ENCODE results near the gene MYLK. TPM values are rescaled to one million over a fixed set of nuclear protein-coding genes. Genes with fewer than 3 reads are reported as not detected.

Gene MYLK
- total RNA-seq, 1 donor from 2014 or later = 10.1 TPM

DNA sequence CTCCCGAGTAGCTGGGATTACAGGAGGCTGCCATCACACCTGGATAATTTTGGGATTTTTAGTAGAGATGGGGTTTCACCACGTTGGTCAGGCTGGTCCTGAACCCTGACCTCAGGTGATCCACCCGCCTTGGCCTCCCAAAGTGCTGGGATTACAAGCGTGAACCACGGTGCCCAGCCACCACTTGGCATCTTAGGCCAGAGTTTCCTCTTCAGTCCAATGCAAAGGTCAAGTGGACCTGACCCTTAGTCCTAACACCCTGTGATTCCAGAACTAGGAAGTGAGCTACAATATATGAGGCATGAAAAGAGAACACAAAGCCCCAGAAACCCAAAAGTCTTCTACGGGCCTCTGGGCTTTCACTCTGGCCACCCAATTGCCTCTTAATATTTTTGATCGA, 5.3 kb downstream of the MYLK start:
- no peak for ATAC-seq
- intact Hi-C loops (cut with DNase I) = no loop called here

DNA sequence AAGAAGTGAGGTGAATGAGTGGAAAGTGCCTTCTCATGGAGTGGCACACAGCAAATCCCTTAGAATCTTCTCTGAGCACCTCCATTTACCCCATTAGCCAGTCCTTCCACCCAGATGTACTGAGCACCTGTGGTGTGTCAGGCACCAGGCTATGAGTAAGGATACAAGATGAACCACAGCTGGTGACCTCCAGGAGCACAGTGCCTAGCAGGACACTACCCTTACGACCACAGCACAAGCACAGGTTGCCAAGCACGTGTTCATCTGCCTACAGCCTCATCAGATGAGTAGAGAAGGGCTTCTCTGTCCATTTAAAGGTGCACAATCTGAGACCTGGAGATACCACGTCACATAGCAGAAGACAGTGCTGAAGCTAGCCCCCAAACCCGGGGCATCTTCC, 6.2 kb downstream of the MYLK start:
- no peak for DNase-seq (ENCODE audit: missing footprints)
- intact Hi-C loops (cut with DNase I) = no loop called here
- no peak for ATAC-seq

More for the DNA sequence above, 5.3 kb downstream of the MYLK start:
- DNase-seq (ENCODE audit: missing footprints) = no peak

DNA sequence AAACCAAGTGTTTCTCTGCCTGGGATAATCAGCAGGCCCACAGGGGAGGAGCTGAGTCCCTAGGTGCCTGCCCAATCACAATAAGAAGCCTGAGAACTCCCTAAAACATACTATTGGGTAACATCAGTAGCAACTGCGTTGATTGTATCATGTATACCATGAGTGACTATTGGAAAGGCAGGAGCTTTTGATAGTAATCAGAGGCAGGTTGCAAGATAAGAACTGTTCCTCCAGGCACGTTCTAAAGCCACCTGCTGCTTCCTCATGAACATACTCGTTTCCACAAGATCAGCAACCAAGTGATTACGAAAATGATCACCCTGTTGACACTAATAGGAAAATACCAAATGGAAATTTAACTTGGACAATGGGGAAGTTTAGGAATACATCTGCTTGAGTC, 6.7 kb downstream of the MYLK start:
- ATAC-seq = no peak
- intact Hi-C loops (cut with DNase I) = no loop called here

DNA sequence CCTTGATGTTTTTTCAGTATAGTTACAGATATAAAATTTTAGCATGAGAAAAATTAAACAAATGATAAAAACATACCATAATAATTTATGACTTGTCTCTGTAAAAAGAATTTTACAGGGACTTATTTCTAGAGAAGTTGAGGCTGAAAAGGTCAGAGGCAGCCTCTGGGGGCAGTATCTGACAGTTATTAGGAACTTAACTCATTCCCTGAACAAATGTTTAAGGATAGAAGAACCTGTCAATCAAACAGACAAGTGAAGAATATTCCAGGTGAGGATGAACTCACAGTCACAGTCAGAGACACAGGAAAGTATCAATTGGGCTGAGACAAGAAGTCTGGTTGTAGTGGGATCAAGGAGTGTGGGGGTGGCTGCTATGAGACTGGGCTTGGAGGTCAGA, 7.3 kb downstream of the MYLK start:
- ATAC-seq = no peak
- intact Hi-C loops (cut with DNase I) = no loop called here
- DNase-seq (ENCODE audit: missing footprints) = no peak

More for the DNA sequence above, 6.7 kb downstream of the MYLK start:
- DNase-seq (ENCODE audit: missing footprints) = no peak

DNA sequence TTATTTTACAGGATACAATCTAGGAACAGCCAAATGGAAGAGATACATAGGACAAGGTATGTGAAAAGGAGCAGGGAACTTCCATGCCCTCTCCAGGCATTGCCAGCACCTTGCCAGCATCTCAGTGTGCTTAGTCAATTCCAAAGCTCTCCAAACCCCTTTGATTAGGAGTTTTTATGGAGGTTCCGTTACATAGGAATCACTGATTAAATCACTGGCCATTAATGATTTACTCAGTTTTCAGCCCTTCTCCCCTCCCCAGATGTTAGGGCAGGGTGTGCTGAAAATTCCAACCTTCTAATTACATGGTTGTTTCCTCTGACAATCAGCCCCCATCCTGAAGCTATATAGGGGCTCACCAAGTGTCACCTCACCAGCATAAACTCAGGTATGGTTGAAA, 11.5 kb downstream of the MYLK start:
- ATAC-seq (no peak), DNase-seq (ENCODE audit: missing footprints) (no peak)
- intact Hi-C loops (cut with DNase I) = no loop called here

DNA sequence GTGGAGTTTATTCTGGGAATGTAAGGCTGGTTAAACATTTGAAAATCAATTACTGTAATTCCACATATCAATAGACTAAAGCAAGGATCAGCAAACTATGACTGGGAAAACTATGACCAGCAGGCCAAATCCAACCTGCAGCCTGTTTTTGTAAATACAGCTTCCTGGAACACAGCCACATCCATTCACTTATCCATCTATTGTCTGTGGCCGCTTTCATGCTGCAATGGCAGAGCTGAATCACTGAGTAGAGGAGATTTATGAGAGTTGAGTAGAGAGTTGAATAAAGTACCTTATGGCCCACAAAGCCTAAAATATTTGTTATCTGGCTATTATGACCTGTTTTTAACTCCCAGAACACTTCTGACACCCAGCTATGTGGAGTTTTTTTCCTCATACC, 12.2 kb downstream of the MYLK start:
- DNase-seq (ENCODE audit: missing footprints) (no peak), ATAC-seq (no peak)
- intact Hi-C loops (cut with DNase I) = no loop called here

DNA sequence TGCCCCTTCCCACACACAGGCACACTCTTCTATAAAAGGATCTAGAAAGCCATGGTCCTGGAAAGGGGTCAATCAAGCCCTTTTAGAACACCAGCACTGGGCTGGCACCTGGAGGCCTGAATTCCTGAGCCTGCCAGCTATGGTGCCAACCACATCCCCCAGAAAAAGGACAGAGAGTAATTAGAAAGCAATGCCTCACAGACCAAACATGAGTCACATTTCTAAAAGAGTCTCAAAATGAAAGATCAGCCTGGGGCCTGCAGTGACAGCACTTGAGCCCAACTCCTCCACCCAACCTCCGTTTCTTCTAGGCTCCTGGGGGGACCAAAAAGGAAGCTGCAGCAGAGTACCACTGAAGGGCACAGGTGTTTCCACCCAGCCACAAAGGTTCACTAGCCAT, 14.1 kb downstream of the MYLK start:
- DNase-seq (ENCODE audit: missing footprints) (no peak), ATAC-seq (no peak)
- intact Hi-C loops (cut with DNase I) = no loop called here

DNA sequence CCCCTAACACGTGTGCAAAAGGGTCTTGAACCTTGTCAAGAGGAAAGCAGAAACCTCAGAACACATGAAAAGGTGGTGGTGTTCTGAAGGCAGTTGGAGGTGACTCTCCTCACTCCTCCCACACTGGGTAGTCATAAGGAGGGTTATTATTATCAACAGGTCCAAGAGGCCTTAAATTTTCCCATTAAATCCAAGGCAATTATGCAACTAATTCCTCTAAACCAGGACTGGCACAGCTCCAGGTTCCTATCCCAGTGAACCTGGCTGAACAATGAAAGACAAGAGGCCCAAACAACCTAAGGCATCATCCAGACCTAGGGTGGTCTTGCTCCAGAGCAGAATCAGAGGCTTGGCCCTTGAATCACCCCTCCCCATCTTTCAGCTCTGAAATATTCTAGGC, 15.0 kb downstream of the MYLK start:
- intact Hi-C loops (cut with DNase I) = no loop called here
- DNase-seq (ENCODE audit: missing footprints) = no peak
- ATAC-seq = no peak

DNA sequence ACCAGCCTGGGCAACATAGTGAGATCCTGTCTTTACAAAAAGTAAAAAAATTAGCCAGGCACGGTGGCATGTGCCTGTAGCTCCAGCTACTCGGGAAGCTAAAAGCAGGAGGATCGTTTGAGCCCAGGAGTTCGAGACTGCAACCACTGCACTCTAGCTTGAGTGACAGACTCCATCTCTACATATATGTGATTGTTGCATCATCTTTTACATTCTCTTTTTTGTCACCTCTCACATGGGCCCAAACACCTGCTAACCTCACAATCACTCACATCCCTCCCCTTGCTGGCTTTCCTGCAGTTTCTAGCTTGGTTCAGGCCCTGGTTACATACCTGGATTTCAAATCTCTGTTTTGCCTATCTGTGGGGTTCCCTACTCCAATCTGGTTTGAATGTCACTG, 19.4 kb downstream of the MYLK start:
- intact Hi-C loops (cut with DNase I) = no loop called here
- no peak for ATAC-seq
- no peak for DNase-seq (ENCODE audit: missing footprints)

DNA sequence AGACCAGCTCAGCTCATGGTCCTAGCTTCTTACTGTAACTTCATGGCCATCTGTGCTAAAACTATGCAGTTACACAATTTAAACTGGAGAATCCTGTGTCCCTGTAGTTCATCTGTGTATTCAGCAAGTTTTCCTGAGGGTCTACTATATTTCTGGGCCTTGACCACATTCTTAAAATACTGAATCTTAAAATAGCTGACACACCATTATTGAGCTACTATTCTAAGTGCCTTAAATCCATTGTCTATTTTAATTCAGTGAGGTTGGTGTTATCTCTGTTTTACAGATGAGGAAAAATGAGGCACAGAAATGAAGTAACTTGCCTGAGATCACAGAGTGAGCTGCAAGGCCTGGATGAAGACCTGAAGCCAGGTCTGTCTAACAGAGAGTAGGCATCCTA, 22.0 kb downstream of the MYLK start:
- ATAC-seq (no peak), DNase-seq (ENCODE audit: missing footprints) (no peak)
- intact Hi-C loops (cut with DNase I) = no loop called here

DNA sequence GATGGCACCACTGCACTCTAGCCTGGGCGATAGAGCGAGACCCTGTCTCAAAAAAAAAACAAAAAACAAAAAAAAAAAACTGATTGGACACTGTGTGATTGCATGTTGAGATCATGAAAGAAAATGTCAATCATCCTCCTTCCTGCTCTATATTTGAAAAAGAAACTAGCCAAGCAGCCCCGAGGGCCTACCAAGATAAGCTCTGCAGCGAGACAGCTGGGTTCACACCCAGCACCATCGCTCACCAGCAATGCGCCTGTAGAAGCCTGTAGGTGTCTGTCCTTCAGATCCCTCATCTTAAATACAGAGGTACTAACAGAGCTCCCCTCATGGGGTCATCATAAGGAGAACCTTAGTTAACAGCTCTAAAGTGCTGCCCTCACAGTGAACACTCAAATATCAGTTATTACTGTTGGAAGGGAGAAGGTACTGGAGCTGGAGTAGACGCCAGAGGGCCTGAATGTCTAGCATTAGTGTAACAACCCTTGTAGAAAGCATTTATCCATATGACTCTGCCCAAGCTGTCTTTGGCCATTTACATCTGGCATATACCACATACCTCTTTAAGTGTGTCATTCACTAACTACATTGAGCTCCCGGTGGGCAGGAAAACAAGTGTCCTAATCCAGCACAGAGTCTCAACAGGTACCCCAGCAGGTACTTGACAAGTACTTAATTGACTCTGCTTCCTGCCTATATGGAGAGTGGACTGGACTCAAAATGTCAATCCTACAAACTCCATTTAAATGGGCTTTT, 22.9 kb downstream of the MYLK start:
- DNase-seq (ENCODE audit: missing footprints) = no peak
- intact Hi-C loops (cut with DNase I) = no loop called here
- ATAC-seq = no peak

DNA sequence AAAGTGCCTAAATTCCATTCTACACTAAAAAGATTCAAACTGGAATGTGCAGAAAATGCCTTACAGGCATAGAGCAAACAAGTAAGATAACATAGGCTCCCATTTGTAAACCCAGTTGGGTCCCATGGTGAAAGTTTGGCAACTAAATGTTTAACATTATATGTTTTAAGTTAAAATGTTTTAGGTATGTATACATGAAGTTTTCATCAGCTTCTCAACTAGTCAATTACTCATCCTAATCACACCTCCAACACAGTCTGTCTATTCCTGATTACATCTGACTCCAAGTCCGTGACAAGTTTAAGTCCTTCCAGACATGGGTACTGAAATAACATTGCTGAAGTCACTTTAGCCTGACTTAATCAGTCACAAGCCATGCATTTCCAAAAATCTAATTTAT, 25.0 kb downstream of the MYLK start:
- intact Hi-C loops (cut with DNase I) = no loop called here
- DNase-seq (ENCODE audit: missing footprints) (no peak), ATAC-seq (no peak)

DNA sequence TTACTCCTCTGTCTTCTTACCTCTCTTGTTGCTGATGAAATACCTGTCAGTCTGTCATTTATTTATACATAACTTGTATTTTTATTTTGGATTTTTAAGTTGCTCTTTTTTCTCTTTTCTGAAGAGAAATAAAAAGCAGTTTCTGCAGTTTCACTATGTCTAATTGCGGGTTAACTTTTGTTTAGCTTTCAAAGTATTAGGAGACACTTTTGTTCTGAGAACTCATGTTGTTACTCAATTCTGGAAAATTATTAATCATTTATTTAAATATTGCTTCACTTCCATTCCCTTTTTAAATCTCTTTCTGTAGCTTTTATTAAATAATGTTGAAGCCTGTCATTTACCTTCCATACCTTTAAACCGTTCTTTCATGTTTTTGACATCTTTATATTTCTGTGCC, 29.2 kb downstream of the MYLK start:
- intact Hi-C loops (cut with DNase I) = no loop called here
- DNase-seq (ENCODE audit: missing footprints) (no peak), ATAC-seq (no peak)

DNA sequence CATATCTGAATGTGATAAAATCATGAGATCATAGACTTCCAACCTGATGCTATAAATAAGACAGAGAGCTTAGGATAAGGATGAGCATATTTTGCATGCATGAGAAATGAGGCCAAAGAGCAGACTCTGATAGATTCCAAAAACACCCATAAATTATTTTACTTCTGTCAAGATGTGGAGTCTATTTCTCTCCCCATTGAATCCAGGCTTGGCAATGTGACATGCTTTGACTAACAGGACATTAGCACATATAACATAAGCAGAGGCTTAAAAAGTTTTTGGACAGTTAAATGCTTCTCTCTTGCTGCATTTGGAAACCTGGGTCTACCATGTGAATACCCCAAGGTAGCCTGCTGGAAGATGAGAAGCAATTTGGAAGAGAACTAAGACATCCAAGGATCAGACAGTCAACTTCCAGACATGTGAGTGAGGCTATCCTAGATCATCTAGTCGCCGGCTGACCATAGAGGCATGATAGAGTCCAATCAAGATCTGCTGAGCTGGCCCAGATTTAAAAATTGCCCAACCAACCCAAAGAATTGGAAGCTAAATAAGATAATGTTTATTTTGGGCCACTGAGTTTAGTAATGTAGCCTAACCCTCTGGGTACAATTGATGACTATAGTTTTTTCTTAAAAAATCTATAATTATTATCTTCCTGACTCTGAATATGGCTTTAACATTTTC, 30.3 kb downstream of the MYLK start:
- no peak for ATAC-seq
- intact Hi-C loops (cut with DNase I) = no loop called here
- no peak for DNase-seq (ENCODE audit: missing footprints)

DNA sequence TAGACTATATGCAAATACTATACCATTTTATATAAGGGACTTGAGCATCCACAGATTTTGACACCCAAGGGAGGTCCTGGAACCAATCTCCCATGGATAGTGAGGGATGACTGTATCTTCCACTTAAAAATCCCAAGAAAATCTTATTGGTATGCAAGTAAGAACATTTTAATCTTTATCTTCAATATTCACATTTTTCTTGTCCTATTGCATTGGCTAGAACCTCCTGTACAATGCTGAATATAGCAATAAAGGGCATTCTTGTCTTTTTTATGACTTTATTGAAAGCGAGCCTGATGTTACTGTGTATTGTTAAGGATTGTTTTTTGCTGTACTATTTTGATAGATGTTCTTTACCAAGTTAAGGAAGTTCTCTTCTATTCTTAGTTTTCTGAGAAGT, 36.9 kb downstream of the MYLK start:
- intact Hi-C loops (cut with DNase I) = no loop called here
- DNase-seq (ENCODE audit: missing footprints) = no peak
- no peak for ATAC-seq

DNA sequence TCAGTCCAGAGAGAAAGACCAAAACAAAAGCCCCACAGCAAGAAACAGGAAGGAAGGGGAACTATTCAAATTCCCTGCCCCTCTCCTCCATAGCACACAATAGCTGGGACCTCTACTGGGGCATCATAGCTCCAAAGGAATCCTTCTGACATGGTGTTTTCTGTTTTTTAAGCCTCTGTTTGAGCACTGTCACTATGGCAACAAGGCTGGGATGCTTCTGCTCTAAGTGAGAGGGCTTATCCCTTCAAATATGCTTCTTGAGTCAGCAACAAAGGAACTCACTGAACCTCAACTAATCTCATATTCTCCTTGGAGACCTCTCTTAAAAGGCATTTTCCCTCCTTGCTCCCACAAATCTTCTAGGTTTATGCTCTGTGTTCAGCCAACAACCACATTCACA, 40.5 kb downstream of the MYLK start:
- DNase-seq (ENCODE audit: missing footprints) = no peak
- no peak for ATAC-seq
- intact Hi-C loops (cut with DNase I) = no loop called here

DNA sequence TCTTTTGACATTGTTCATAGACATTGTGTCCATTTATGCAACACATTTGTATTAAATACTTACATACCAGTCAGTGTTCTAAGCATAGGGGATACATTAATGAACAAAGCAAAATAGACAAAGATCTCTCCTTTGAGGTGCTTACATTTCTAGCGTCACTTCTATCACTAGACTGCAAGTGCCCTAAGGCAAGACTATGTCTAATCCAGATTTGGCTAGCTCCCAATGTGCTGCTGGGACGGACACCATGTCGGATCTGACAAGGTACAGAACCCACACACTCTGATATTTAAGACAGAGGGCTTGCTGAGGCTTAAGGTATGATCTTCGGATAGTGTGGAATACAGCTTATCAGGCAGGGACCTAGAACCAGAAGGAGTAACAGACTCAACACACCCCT, 41.4 kb downstream of the MYLK start:
- intact Hi-C loops (cut with DNase I) = no loop called here
- ATAC-seq (no peak), DNase-seq (ENCODE audit: missing footprints) (no peak)

DNA sequence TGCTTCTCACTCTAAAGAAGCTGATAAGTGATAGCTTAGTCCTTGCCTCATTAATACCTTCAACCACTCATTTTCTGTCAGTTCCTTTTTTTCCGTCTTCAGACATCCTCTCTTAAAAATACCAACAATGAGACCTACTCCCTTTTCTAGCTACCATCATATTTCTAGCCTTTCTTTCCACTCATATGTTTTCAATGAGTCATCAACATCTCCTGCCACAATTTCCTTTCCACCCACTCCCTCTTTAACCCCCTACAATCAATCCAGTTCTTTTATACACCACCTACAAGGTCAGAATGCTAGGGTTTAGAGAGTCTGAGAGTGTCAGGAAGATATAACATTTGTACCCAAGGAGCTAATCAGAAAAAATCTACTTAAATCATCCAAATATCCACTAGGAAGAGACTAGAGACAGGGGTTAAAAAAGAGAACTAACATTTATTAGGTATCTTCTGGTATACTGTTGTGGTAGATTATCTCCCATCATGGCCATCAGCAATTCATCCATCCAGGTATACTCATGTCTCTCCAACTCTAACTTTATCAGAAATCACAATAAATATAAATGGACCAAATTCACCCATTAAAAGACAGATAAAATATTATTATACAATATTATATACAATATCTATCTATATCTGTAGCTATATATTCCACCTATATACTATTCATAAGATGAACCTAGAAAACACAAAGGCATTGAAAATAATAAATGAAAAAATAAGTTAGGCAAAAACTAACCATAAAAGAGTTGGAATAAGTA, 42.5 kb downstream of the MYLK start:
- no peak for ATAC-seq
- no peak for DNase-seq (ENCODE audit: missing footprints)
- intact Hi-C loops (cut with DNase I) = no loop called here

DNA sequence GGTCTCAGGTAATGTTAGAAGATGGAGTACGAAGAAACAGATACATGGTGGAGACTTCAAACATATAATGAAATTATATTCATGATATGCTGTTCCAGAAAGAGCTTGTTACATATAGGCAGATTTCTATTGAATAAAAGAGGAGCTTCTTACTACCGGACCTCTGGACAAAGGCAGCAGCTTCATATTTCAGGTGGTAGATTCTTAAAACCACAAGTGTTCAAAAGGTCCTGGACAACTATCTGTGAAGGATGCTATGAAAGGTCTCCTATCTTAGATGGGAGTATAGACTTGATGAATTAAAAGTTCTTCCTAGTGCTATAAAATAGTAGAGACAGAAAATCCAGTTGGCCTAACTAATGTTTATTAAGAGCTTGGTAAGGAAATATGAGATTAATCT, 43.2 kb downstream of the MYLK start:
- intact Hi-C loops (cut with DNase I) = no loop called here
- no peak for ATAC-seq
- DNase-seq (ENCODE audit: missing footprints) = no peak

DNA sequence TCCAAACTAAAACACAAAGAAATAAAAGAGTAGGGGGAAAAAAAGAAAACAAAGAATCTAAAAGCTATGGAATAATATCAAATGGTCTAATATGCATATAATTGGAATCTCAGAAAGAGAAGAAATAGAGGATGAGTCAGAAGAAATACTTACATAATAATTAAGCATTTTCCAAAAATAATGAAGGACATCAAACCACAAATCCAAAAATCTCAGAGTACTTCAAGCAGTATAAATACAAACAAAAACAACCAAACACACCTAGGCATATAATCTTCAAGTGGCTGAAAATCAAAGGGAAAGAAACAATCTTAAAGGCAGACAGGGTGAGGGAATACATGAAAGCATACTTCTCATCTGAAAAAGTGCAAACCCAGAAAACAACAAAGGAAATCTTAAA, 46.3 kb downstream of the MYLK start:
- intact Hi-C loops (cut with DNase I) = no loop called here
- DNase-seq (ENCODE audit: missing footprints) = no peak
- no peak for ATAC-seq
